SK-N-SH (cell line): ENCODE data around the gene ADAMTS1.
"Not testable (repeated sequence)": the region's sequence is repeated elsewhere in the genome, so short reads cannot be mapped to it uniquely, and the experiment has no call there.

Source experiments
- CHD2 ChIP-seq: fragments of 150-350 bp; IDR thresholded peaks from 2 replicates; pipeline ENCODE4 v1.6.1; 2018; ENCODE audit warnings: low read length; ENCODE audit not compliant: partially characterized antibody
- EZH2phosphoT487 ChIP-seq: fragments of 200-600 bp; sonication (generic); IDR thresholded peaks from 2 replicates; pipeline ENCODE4 v1.6.1; 2017; ENCODE audit warnings: low read depth, mixed run types, mild to moderate bottlenecking, antibody characterized with exemption, moderate library complexity, borderline replicate concordance
- MEF2A ChIP-seq: IDR thresholded peaks from 2 replicates; pipeline ENCODE4 v1.4.0; 2012; ENCODE audit warnings: low read depth, borderline replicate concordance
- MXI1 ChIP-seq: IDR thresholded peaks from 2 replicates; pipeline ENCODE4 v1.6.1; 2012; ENCODE audit warnings: mild to moderate bottlenecking, low read depth, low read length, improper control_type of control experiment
- POLR2AphosphoS5 ChIP-seq: IDR thresholded peaks from 2 replicates; pipeline ENCODE4 v1.6.1; 2012; ENCODE audit warnings: low read depth, low read length
- REST ChIP-seq: IDR thresholded peaks from 2 replicates; pipeline ENCODE4 v1.6.1; 2012; ENCODE audit warnings: mild to moderate bottlenecking, low read depth, low read length, moderate library complexity
- RFX5 ChIP-seq: IDR thresholded peaks from 2 replicates; pipeline ENCODE4 v1.6.1; 2012; ENCODE audit warnings: mild to moderate bottlenecking, improper control_type of control experiment, low read length
- TAF1 ChIP-seq: IDR thresholded peaks from 2 replicates; pipeline ENCODE4 v1.6.1; 2012; ENCODE audit warnings: low read depth, mild to moderate bottlenecking, low read length, moderate library complexity, borderline replicate concordance
- TF ChIP-seq, protein P1 (sequence below): fragments of 200-600 bp; sonication (generic); IDR thresholded peaks from 2 replicates; pipeline ENCODE4 v1.6.1; 2017; ENCODE audit warnings: antibody characterized with exemption, mild to moderate bottlenecking, moderate library complexity
- TF ChIP-seq, protein P2 (sequence below): IDR thresholded peaks from 2 replicates; pipeline ENCODE4 v1.4.0; 2012; ENCODE audit warnings: low read depth
- TF ChIP-seq, protein P3 (sequence below): IDR thresholded peaks from 2 replicates; pipeline ENCODE4 v1.4.0; 2012; ENCODE audit warnings: low read depth, borderline replicate concordance

DNA sequence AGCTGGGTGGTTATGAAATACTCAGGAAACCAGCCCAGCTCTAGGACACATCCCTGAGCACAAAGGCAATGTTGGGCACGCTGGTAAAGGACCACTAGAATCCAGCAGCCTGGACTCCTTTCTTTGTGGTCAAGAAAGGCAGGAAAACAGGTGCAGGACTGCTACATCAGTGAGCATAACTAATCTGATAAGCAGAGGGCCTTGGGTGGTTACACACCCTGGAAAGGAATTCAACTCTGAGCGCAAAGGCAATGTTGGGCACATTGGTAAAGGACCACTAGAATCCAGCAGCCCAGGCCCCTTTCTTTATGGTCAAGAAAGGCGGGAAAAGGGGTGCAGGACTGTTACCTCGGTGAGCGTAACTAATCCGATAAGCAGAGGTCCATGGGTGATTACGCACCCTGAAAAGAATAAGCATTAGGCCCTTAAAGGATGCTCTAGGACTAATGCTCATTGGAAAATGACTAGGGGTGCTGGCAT is 11.7 kb upstream of the ADAMTS1 start:
- not testable (repeated sequence) for TF ChIP-seq REST, EZH2phosphoT487, RFX5, TAF1, MXI1, POLR2AphosphoS5, CHD2, MEF2A
- TF ChIP-seq, protein P1, sequence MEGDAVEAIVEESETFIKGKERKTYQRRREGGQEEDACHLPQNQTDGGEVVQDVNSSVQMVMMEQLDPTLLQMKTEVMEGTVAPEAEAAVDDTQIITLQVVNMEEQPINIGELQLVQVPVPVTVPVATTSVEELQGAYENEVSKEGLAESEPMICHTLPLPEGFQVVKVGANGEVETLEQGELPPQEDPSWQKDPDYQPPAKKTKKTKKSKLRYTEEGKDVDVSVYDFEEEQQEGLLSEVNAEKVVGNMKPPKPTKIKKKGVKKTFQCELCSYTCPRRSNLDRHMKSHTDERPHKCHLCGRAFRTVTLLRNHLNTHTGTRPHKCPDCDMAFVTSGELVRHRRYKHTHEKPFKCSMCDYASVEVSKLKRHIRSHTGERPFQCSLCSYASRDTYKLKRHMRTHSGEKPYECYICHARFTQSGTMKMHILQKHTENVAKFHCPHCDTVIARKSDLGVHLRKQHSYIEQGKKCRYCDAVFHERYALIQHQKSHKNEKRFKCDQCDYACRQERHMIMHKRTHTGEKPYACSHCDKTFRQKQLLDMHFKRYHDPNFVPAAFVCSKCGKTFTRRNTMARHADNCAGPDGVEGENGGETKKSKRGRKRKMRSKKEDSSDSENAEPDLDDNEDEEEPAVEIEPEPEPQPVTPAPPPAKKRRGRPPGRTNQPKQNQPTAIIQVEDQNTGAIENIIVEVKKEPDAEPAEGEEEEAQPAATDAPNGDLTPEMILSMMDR: not testable (repeated sequence)
- TF ChIP-seq, protein P2, sequence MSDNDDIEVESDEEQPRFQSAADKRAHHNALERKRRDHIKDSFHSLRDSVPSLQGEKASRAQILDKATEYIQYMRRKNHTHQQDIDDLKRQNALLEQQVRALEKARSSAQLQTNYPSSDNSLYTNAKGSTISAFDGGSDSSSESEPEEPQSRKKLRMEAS: not testable (repeated sequence)
- TF ChIP-seq, protein P3, sequence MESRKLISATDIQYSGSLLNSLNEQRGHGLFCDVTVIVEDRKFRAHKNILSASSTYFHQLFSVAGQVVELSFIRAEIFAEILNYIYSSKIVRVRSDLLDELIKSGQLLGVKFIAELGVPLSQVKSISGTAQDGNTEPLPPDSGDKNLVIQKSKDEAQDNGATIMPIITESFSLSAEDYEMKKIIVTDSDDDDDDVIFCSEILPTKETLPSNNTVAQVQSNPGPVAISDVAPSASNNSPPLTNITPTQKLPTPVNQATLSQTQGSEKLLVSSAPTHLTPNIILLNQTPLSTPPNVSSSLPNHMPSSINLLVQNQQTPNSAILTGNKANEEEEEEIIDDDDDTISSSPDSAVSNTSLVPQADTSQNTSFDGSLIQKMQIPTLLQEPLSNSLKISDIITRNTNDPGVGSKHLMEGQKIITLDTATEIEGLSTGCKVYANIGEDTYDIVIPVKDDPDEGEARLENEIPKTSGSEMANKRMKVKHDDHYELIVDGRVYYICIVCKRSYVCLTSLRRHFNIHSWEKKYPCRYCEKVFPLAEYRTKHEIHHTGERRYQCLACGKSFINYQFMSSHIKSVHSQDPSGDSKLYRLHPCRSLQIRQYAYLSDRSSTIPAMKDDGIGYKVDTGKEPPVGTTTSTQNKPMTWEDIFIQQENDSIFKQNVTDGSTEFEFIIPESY: not testable (repeated sequence)
